NCI-H748 (cell line): ENCODE results near the gene MAD1L1.
"Not testable (repeated sequence)": the region's sequence is repeated elsewhere in the genome, so short reads cannot be mapped to it uniquely, and the experiment has no call there.

Experiments used
- DNase-seq: peaks from one replicate; lab custom pipeline; 2025; ENCODE audit not compliant: unreplicated experiment; lab: John Stamatoyannopoulos, UW

MAD1L1 gene

GRCh38 chr7:2005786-2006185, 227.0 kb downstream of the MAD1L1 start:
- DNase-seq = no peak

DNA sequence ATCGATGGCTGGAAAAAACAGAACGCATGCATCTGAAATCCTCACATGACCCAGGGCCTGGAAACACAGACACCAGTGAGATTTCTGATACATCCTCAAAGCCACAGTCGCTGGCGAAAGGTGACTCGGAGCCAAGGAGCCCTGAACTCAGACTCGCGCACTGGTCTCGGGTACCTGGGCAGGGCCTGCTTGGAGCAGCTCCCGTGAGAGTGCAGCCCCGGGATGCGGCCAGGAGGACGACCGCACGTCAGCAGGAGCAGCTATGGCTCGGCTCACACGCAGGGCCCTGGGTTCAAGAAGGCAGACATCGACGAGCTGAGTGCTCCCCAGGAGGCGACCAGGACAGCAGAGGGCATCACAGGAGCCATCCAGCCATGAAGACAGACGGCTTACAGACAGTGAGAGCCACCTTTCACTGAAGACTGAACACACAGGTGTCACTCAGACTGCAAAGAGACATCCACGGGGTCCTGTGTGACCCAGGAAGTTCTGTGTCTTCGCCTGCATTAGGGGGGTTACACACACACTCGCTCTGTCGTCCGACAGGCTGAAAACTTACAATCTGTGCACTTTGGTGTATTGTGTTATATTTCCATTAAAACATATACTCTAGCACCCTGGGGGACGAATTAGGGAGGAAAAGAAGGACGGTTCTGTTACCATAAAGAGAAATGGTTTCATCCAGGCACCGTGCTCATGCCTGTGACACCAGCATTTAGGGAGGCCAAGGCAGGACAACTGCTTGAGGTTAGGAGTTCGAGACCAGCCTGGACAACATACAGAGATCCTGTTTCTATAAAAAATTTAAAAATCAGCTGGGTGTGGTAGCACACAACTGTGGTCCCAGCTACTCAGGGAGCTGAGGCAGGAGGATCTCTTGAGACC, 227.7 kb downstream of the MAD1L1 start:
- no peak for DNase-seq

DNA sequence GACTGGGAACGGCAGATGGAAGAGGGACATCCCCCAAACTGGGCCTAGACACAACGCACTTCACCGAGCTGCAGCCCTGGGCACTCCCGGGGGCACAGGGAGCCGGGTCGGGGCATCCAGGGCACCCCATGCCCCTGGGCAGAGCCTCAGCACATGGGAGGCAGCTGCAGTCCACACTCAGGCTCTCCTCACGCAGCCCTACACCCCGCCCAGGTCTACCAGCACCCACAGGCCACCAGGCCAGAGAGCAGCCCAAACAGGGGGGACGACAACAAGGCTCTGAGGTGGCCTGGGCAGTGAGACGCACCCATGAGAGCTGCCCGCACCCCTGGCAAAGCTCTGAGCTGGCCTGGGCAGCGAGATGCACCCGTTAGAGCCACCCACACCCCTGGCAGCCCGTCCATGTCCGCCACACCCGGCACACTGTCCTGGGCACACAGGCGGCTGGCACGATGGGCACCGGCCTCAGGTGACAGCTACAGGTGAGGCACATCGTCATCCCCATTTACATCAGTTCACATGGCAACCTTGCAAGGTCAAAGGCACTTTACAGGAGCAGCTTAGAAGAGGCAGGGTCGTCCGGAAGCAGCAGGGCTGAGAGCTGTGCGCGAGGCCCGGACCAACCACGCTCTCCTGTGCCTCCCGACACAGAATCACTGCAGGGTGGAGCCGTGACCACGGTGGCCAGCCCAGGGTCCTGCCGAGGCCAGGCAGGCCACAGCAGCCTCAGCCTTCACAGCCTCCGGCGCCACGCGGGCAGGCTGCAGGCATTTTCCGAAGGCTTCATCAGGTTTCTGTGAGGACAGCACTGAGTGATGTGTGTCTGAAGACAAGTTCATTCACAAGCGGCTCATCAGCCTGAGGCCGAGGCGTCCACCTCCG, 228.6 kb downstream of the MAD1L1 start:
- no peak for DNase-seq

GRCh38 chr7:2003451-2003930, 229.3 kb downstream of the MAD1L1 start:
- no peak for DNase-seq

DNA sequence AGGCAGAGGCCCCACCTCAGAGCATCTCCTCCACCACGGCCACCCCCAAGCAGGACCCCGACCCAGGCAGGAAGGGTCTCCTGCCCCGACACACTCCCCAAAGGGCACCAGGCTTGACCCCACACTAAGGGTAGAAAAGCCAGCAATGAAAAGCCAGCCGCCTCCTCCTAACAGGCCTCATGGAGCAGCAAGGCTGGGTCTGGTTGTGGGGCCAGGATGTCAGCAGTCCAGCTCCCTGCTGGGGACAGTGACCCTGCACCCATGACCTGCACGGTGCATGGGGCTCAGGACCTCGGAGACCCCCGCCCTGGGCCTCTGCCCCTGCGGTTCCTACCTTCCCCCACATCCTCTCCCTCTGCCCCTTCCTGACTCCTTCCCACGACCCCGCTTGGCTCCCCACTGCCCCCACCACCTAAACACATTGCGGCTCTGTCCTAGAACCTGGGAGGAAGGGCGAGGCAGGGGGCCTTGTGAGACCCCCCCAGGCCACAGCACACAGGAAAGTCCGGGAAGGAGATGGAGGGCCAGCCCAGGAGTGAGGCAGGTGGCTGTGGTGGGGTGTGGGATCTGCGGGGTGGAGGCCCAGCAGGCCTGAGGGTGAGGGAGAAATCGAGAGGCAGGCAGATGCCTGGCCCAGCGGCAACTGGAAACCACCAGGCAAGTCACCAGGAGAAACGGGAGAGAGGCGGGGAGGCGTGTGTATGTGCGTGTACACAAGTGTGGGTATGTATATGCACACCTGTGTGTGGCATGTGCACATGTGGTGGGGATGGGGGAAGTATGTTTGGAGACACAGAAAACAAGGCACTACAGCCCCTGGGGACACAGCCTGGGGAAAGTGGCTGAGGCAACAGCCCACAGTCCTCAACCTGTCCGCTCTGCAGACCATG, 229.9 kb downstream of the MAD1L1 start:
- DNase-seq = no peak

GRCh38 chr7:2001601-2002442, 230.9 kb downstream of the MAD1L1 start:
- DNase-seq = no peak

GRCh38 chr7:2000746-2001321, 231.9 kb downstream of the MAD1L1 start:
- no peak for DNase-seq

- no peak for DNase-seq
Measured at GRCh38 chr7:2000153-2000687, 232.5 kb downstream of the MAD1L1 start.

GRCh38 chr7:1999278-1999984, 233.3 kb downstream of the MAD1L1 start:
- no peak for DNase-seq

- no peak for DNase-seq
Measured at GRCh38 chr7:1998146-1998545, 234.6 kb downstream of the MAD1L1 start.

- no peak for DNase-seq
Measured at GRCh38 chr7:1997537-1998076, 235.1 kb downstream of the MAD1L1 start.

- DNase-seq = no peak
Measured at GRCh38 chr7:1996816-1997215, 235.9 kb downstream of the MAD1L1 start.

DNA sequence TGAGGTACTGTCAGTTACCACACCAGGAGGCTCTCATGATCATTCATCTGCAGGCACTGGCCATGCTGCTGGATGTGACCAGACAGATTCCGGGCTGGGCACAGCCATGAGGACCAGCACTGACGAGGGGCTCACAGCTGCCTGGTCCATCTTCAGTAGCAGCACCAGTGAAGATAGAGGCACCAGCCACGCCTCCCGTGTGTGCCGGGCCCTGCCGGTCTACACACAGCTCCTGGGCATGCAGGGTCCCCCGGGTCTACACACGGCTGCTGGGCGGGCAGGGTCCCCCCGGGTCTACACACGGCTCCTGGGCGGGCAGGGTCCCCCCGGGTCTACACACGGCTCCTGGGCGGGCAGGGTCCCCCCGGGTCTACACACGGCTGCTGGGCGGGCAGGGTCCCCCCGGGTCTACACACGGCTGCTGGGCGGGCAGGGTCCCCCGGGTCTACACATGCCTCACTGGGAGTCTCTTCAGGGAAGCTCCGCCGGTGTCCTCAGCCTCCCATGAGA, 236.8 kb downstream of the MAD1L1 start:
- not testable (repeated sequence) for DNase-seq

DNA sequence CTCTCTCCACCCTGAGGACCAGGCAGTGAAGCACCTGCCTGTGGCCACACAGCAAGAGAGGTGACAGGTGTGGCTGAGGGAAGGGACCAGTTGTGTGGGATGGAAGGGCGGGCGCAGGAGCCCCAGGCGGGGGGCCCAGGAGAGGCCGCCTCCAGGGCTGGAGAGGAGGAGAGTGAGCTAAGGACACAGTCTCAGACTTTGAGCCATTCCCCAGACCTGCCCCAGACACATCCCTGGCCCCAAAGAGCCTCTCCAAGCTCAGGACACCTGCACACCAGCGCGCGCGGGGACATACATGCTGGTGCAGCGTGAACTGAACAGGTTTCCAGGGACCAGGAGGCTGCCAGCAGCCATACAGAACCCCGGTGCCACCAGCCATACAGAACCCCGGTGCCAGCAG, 237.3 kb downstream of the MAD1L1 start:
- peak; percentile 30 for DNase-seq

- DNase-seq = peak; percentile 43
Measured at GRCh38 chr7:1994931-1995330, 237.8 kb downstream of the MAD1L1 start.

GRCh38 chr7:1993776-1994740, 238.7 kb downstream of the MAD1L1 start:
- no peak for DNase-seq
